OCI-LY3 (cell line): ENCODE data around the gene PREB.
A peak's percentile ranks its signal among the peaks of the same experiment; 100 is the strongest.

Experiments
- H2AFZ ChIP-seq: fragments of 200-600, 300-600 bp; shearing (Covaris generic); 2 replicates; pipeline ENCODE4 v1.6.0; 2014; ENCODE audit warnings: antibody characterized with exemption, low read depth, low read length
- H3K27ac ChIP-seq: fragments of 200-600, 300-600 bp; sonication (generic); 2 replicates; pipeline ENCODE4 v1.5.1; 2014; ENCODE audit warnings: mild to moderate bottlenecking, low read length, moderate library complexity, mixed read lengths
- H3K27me3 ChIP-seq: fragments of 200-600, 300-600 bp; sonication (generic); 2 replicates; pipeline ENCODE4 v1.6.1; 2014; ENCODE audit warnings: low read depth, low read length, mixed read lengths
- H3K36me3 ChIP-seq: fragments of 200-600, 300-600 bp; sonication (generic); replicated peaks from 2 replicates; pipeline ENCODE3; 2014; ENCODE audit warnings: low read depth, low read length, mixed read lengths
- H3K4me1 ChIP-seq: fragments of 300-600, 200-600 bp; sonication (generic); 2 replicates; pipeline ENCODE4 v1.6.1; 2014; ENCODE audit warnings: low read length, mixed read lengths
- H3K4me2 ChIP-seq: fragments of 200-600, 300-600 bp; sonication (generic); 2 replicates; pipeline ENCODE4 v1.6.1; 2014; ENCODE audit warnings: low read length, mixed read lengths
- H3K4me3 ChIP-seq: fragments of 300-600, 200-600 bp; sonication (generic); 2 replicates; pipeline ENCODE4 v1.5.1; 2014; ENCODE audit warnings: antibody characterized with exemption, mild to moderate bottlenecking, low read length, moderate library complexity
- H3K79me2 ChIP-seq: fragments of 300-600, 200-600 bp; shearing (Covaris generic); 2 replicates; pipeline ENCODE4 v1.6.1; 2014; ENCODE audit warnings: mild to moderate bottlenecking, low read length, mixed read lengths
- H3K9ac ChIP-seq: fragments of 300-600, 200-600 bp; shearing (Covaris generic); 2 replicates; pipeline ENCODE4 v1.6.0; 2014; ENCODE audit warnings: mild to moderate bottlenecking, low read length, moderate library complexity
- H3K9me3 ChIP-seq: fragments of 200-600, 300-600 bp; shearing (Covaris generic); 2 replicates; pipeline ENCODE4 v1.6.1; 2014; ENCODE audit warnings: low read length, mixed read lengths; ENCODE audit not compliant: insufficient read depth
- H4K20me1 ChIP-seq: fragments of 200-600, 300-600 bp; sonication (generic); 2 replicates; pipeline ENCODE4 v1.6.1; 2016; ENCODE audit warnings: low read length, mixed read lengths; ENCODE audit not compliant: insufficient read depth
- EZH2phosphoT487 ChIP-seq: fragments of 200-600 bp; shearing (Covaris generic); IDR thresholded peaks from 2 replicates; pipeline ENCODE4 v1.6.1; 2018; ENCODE audit warnings: antibody characterized with exemption, mixed run types, low read depth
- TF ChIP-seq, protein P1 (sequence below): fragments of 200-600, 300-600 bp; sonication (generic); IDR thresholded peaks from 2 replicates; pipeline ENCODE4 v1.5.1; 2014; ENCODE audit warnings: antibody characterized with exemption, low read length, low read depth

PREB gene

GRCh38 chr2:27152102-27152795 is 17.8 kb upstream of the PREB start:
- peak overlapping the region; percentile 38 for H3K4me2 ChIP-seq
- H3K9ac ChIP-seq, result no peak overlapping the region
- H4K20me1 ChIP-seq, result no peaks in the 10 kb centered on the region
- no peaks in the 10 kb centered on the region for H3K36me3 ChIP-seq
- peaks cover 17% of the 10 kb centered on the region for H3K4me1 ChIP-seq
- H3K27ac ChIP-seq, result no peak overlapping the region
- H3K4me3 ChIP-seq, result no peak overlapping the region
- H2AFZ ChIP-seq, result no peak overlapping the region
- H3K27me3 ChIP-seq, result no peaks in the 10 kb centered on the region
- H3K9me3 ChIP-seq, result no peaks in the 10 kb centered on the region
- TF ChIP-seq EZH2phosphoT487, result no peak
- TF ChIP-seq, protein P1, sequence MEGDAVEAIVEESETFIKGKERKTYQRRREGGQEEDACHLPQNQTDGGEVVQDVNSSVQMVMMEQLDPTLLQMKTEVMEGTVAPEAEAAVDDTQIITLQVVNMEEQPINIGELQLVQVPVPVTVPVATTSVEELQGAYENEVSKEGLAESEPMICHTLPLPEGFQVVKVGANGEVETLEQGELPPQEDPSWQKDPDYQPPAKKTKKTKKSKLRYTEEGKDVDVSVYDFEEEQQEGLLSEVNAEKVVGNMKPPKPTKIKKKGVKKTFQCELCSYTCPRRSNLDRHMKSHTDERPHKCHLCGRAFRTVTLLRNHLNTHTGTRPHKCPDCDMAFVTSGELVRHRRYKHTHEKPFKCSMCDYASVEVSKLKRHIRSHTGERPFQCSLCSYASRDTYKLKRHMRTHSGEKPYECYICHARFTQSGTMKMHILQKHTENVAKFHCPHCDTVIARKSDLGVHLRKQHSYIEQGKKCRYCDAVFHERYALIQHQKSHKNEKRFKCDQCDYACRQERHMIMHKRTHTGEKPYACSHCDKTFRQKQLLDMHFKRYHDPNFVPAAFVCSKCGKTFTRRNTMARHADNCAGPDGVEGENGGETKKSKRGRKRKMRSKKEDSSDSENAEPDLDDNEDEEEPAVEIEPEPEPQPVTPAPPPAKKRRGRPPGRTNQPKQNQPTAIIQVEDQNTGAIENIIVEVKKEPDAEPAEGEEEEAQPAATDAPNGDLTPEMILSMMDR, result no peak
- no peaks in the 10 kb centered on the region for H3K79me2 ChIP-seq

- Histone ChIP-seq H3K9ac (no peak overlapping the region), H3K27me3 (no peaks in the 10 kb centered on the region), H3K79me2 (no peaks in the 10 kb centered on the region), H4K20me1 (no peaks in the 10 kb centered on the region), H3K4me1 (peaks cover 17% of the 10 kb centered on the region), H3K9me3 (no peaks in the 10 kb centered on the region), H3K27ac (no peak overlapping the region), H3K4me2 (no peak overlapping the region), H3K4me3 (no peak overlapping the region), H3K36me3 (no peaks in the 10 kb centered on the region), H2AFZ (no peak overlapping the region)
- TF ChIP-seq, protein P1, result no peak
- no peak for TF ChIP-seq EZH2phosphoT487
These were observed 16.3 kb upstream of the PREB start for GRCh38 chr2:27150639-27151230.

DNA sequence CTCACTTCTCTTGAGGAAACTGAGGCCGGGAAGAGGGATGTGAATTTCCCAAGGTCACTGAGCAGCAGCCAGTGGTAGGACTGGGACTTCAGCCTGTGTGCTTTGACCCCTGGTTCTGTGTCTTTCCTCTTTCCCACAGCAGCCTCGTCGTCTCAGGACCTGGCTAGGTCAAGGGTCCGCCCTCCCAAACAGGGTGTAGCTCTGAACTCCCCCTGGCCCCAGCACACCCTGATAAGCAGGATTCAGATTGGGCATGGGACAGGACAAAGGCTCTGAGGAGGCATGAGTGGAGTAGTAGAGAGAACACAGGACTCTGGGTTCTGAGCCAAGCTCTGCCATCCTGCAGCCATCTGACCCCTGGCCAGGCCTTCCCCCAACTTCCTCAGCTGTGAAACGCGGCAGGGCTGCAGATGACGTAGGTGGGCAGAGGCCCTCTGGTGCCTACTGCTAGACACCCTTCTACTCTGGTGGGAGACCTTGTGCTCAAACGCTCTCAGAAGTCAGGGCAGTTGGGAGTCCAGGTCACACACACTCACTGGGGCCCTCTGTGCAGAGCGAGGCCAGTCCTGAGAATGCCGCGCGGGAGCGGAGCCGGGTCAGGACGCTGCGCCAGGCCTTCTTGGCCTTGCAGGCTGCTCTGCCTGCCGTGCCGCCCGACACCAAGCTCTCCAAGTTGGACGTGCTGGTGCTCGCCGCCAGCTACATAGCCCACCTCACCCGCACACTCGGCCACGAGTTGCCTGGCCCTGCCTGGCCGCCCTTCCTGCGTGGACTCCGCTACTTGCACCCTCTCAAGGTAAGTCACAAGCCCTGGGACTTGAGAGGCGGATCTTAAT is 15.4 kb upstream of the PREB start:
- no peaks in the 10 kb centered on the region for H3K9me3 ChIP-seq
- no peak overlapping the region for H2AFZ ChIP-seq
- no peaks in the 10 kb centered on the region for H4K20me1 ChIP-seq
- no peaks in the 10 kb centered on the region for H3K27me3 ChIP-seq
- no peak for TF ChIP-seq EZH2phosphoT487
- TF ChIP-seq, protein P1, result no peak
- no peak overlapping the region for H3K27ac ChIP-seq
- no peaks in the 10 kb centered on the region for H3K79me2 ChIP-seq
- no peak overlapping the region for H3K4me3 ChIP-seq
- no peaks in the 10 kb centered on the region for H3K36me3 ChIP-seq
- no peak overlapping the region for H3K9ac ChIP-seq
- H3K4me1 ChIP-seq, result peaks cover 17% of the 10 kb centered on the region
- no peak overlapping the region for H3K4me2 ChIP-seq
